ENCODE data around the gene ZNF608.

DNA sequence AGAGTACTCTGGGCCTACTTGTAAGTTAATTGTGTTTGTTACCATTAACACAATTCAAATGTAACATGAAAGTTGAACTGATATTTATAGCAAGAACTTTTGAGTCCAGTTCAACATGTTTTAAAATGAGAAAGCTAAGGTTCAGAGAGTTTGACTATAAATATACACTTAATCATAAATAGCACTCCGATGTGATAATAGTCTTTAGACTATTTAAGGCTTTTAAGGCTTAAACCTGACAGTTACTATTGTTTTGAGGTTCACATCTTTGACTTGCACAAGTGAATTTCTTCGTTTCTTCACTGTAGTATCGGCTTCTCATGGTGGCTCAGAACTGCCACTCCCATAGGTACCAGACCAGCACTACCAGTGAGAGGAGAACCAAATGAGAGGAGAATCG is 42.4 kb downstream of the ZNF608 start:
- TF ChIP-seq POLR2A (IDR thresholded peaks at IDR 0.05; ENCODE audit: low read depth) (no peak), EP300 (IDR thresholded peaks at IDR 0.05) (no peak)
- TF ChIP-seq, protein P1, sequence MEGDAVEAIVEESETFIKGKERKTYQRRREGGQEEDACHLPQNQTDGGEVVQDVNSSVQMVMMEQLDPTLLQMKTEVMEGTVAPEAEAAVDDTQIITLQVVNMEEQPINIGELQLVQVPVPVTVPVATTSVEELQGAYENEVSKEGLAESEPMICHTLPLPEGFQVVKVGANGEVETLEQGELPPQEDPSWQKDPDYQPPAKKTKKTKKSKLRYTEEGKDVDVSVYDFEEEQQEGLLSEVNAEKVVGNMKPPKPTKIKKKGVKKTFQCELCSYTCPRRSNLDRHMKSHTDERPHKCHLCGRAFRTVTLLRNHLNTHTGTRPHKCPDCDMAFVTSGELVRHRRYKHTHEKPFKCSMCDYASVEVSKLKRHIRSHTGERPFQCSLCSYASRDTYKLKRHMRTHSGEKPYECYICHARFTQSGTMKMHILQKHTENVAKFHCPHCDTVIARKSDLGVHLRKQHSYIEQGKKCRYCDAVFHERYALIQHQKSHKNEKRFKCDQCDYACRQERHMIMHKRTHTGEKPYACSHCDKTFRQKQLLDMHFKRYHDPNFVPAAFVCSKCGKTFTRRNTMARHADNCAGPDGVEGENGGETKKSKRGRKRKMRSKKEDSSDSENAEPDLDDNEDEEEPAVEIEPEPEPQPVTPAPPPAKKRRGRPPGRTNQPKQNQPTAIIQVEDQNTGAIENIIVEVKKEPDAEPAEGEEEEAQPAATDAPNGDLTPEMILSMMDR (IDR thresholded peaks at IDR 0.05), result no peak
